Fibroblast of mammary gland (primary cell): ENCODE results near the gene SORCS2.

Source experiments
- DNase-seq: peaks from one replicate; pipeline ENCODE4 v3.0.0-alpha.2; 2010; ENCODE audit warnings: low read depth
- H3K4me3 ChIP-seq: 2 replicates; pipeline ENCODE4 v1.5.1; 2011; ENCODE audit warnings: low read depth, mild to moderate bottlenecking, low read length, moderate library complexity; ENCODE audit not compliant: control insufficient read depth
- TF ChIP-seq, protein P1 (sequence below): conservative IDR thresholded peaks from 2 replicates; pipeline ENCODE4 v1.5.1; 2011; ENCODE audit warnings: low read depth, low read length, inconsistent platforms; ENCODE audit not compliant: control insufficient read depth, insufficient read depth

Gene SORCS2

GRCh38 chr4:7427831-7428260 is 235.5 kb downstream of the SORCS2 start:
- TF ChIP-seq, protein P1, sequence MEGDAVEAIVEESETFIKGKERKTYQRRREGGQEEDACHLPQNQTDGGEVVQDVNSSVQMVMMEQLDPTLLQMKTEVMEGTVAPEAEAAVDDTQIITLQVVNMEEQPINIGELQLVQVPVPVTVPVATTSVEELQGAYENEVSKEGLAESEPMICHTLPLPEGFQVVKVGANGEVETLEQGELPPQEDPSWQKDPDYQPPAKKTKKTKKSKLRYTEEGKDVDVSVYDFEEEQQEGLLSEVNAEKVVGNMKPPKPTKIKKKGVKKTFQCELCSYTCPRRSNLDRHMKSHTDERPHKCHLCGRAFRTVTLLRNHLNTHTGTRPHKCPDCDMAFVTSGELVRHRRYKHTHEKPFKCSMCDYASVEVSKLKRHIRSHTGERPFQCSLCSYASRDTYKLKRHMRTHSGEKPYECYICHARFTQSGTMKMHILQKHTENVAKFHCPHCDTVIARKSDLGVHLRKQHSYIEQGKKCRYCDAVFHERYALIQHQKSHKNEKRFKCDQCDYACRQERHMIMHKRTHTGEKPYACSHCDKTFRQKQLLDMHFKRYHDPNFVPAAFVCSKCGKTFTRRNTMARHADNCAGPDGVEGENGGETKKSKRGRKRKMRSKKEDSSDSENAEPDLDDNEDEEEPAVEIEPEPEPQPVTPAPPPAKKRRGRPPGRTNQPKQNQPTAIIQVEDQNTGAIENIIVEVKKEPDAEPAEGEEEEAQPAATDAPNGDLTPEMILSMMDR, result no peak
- no peak overlapping the region for H3K4me3 ChIP-seq
- no peak for DNase-seq

GRCh38 chr4:7428261-7429068 is 236.1 kb downstream of the SORCS2 start:
- TF ChIP-seq, protein P1, result no peak
- no peak overlapping the region for H3K4me3 ChIP-seq
- DNase-seq, result no peak

DNA sequence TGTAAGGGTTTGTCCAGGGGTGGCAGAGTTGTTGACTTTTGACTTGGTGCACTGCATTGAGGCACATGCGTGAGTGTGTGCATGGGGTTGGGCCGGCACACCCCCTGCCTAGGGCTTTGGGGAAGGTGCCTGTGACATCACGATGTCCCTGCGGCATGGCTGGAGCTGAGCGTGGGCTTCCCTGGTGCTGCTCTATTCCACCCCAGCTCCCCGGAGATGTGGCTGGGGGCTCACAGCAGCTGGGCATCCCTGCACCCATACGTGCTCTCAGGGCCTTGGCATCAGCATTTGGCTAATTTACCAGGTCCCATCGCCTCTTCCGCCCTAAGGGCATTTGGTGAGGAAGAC is 236.7 kb downstream of the SORCS2 start:
- H3K4me3 ChIP-seq, result no peak overlapping the region
- TF ChIP-seq, protein P1, result no peak
- DNase-seq, result no peak

- no peak for DNase-seq
- TF ChIP-seq, protein P1, result no peak
- no peak overlapping the region for H3K4me3 ChIP-seq
Measured at GRCh38 chr4:7429601-7430078, 237.3 kb downstream of the SORCS2 start.

- TF ChIP-seq, protein P1, result no peak
- DNase-seq, result no peak
- no peak overlapping the region for H3K4me3 ChIP-seq
Measured at GRCh38 chr4:7430368-7430964, 238.1 kb downstream of the SORCS2 start.

- DNase-seq, result no peak
- TF ChIP-seq, protein P1, result no peak
- H3K4me3 ChIP-seq, result no peak overlapping the region
Measured at GRCh38 chr4:7430965-7431695, 238.8 kb downstream of the SORCS2 start.
